Neutrophil (primary cell): Measurements from ENCODE around the gene RNF111.

ENCODE experiments used
- H3K27ac ChIP-seq: fragments of 200-600 bp; sonication (generic); 2 replicates; pipeline ENCODE4 v1.5.1; 2016; ENCODE audit warnings: mild to moderate bottlenecking, moderate library complexity
- H3K27me3 ChIP-seq: fragments of 200-600 bp; sonication (generic); 2 replicates; pipeline ENCODE4 v1.6.0; 2016; ENCODE audit warnings: mild to moderate bottlenecking
- H3K36me3 ChIP-seq: fragments of 200-600 bp; sonication (generic); 2 replicates; pipeline ENCODE4 v1.5.1; 2017
- H3K4me1 ChIP-seq, 2 experiments: fragments of 200-600 bp in 1 of 2; sonication (generic) in 1 of 2; 1 replicate in 1 of 2; 2 replicates in 1 of 2; pipeline versions ENCODE4 v1.5.1 to v1.6.1; 2013 to 2016; ENCODE audit warnings: low read depth in 1 of 2, low read length in 1 of 2, mild to moderate bottlenecking in 1 of 2, moderate library complexity in 1 of 2; ENCODE audit not compliant: control insufficient read depth in 1 of 2, insufficient read depth in 1 of 2
- H3K4me3 ChIP-seq, 2 experiments: fragments of 200-600 bp in 1 of 2; sonication (generic) in 1 of 2; 1 replicate in 1 of 2; 2 replicates in 1 of 2; pipeline ENCODE4 v1.5.1; 2013 to 2016; ENCODE audit warnings: low read depth in 1 of 2, low read length in 1 of 2, mild to moderate bottlenecking in 1 of 2, moderate library complexity in 1 of 2
- H3K9me3 ChIP-seq: fragments of 200-600 bp; sonication (generic); 2 replicates; pipeline ENCODE4 v1.5.1; 2016
- CTCF ChIP-seq: fragments of 200-600 bp; sonication (generic); IDR thresholded peaks from 2 replicates; pipeline ENCODE4 v1.5.1; 2016; ENCODE audit warnings: antibody characterized with exemption

The RNF111 gene

GRCh38 chr15:59042041-59042440 is 54.6 kb downstream of the RNF111 start:
- H3K27me3 ChIP-seq, result no peaks in the 10 kb centered on the region
- H3K4me1 ChIP-seq, result no peaks in the 10 kb centered on the region
- TF ChIP-seq CTCF, result no peak
- H3K9me3 ChIP-seq, result no peaks in the 10 kb centered on the region
- H3K4me3 ChIP-seq, result no peak overlapping the region
- H3K27ac ChIP-seq, result no peak overlapping the region
- peaks cover 18% of the 10 kb centered on the region for H3K36me3 ChIP-seq

DNA sequence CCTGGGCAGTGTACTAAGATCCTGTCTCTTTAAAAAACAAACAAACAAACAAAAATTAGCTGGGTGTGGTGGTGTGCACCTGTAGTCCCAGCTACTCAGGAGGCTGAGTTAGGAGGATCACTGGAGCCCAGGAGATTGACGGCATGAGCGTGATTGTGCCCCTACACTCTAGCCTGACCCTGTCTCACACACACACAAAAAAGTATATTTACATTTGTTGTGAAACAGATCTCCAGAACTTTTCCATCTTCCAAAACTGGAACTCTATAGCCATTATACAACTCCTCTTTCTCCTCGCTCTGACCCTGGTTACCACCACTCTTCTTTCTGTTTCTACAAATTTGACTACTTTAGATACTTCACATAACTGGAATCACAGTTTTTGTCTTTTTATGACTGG is 61.4 kb downstream of the RNF111 start:
- no peak overlapping the region for H3K27ac ChIP-seq
- peaks cover 6 to 10% of the 10 kb centered on the region in 2 experiments for H3K4me1 ChIP-seq
- H3K4me3 ChIP-seq, result no peak overlapping the region
- H3K9me3 ChIP-seq, result no peaks in the 10 kb centered on the region
- no peaks in the 10 kb centered on the region for H3K27me3 ChIP-seq
- H3K36me3 ChIP-seq, result peaks cover 21% of the 10 kb centered on the region
- TF ChIP-seq CTCF, result no peak

- Histone ChIP-seq H3K27ac (peak overlapping the region; percentile 65), H3K9me3 (no peaks in the 10 kb centered on the region), H3K4me3 (no peak overlapping the region), H3K27me3 (no peaks in the 10 kb centered on the region), H3K36me3 (peaks cover 49% of the 10 kb centered on the region), H3K4me1 (peaks cover 6 to 10% of the 10 kb centered on the region in 2 experiments)
- TF ChIP-seq CTCF, result no peak
Measured at GRCh38 chr15:59051873-59052861, 64.7 kb downstream of the RNF111 start.

GRCh38 chr15:59052915-59053407 is 65.5 kb downstream of the RNF111 start:
- no peak for TF ChIP-seq CTCF
- peak overlapping the region; percentile 65 for H3K27ac ChIP-seq

DNA sequence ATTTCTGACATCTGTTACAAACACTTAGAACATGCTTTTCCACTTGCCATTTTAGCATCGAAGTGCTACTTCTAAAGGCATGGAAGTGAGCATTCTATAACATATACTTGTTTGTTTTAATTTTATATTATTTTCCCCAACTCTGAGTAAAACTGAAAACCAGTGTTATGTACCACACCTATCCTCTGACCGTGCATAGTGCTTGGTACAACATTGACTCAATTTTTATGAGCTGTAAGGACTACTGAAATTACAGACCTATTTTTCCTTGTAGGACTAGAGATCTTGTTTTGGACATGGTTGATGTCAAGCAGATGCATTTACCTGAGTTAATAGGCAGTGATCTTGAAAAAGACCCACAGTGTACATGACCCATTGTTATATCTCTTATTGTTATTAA is 66.0 kb downstream of the RNF111 start:
- TF ChIP-seq CTCF, result no peak
- H3K27ac ChIP-seq, result no peak overlapping the region
- H3K4me3 ChIP-seq, result no peak overlapping the region
- no peaks in the 10 kb centered on the region for H3K9me3 ChIP-seq
- peaks cover 56% of the 10 kb centered on the region for H3K36me3 ChIP-seq
- no peaks in the 10 kb centered on the region for H3K27me3 ChIP-seq
- peaks cover 6 to 10% of the 10 kb centered on the region in 2 experiments for H3K4me1 ChIP-seq

More at GRCh38 chr15:59052915-59053407, 65.5 kb downstream of the RNF111 start:
- H3K4me1 ChIP-seq, result peaks cover 6 to 10% of the 10 kb centered on the region in 2 experiments
- peaks cover 52% of the 10 kb centered on the region for H3K36me3 ChIP-seq
- H3K4me3 ChIP-seq, result no peak overlapping the region
- no peaks in the 10 kb centered on the region for H3K27me3 ChIP-seq
- no peaks in the 10 kb centered on the region for H3K9me3 ChIP-seq
